Thyroid gland (tissue), 4 donors: ENCODE data around the gene DYRK4. TPM values are rescaled to one million over a fixed set of nuclear protein-coding genes. Genes with fewer than 3 reads are reported as not detected.

Experiments
- DNase-seq, 2 donors: peaks; one replicate each; pipeline ENCODE4 v3.0.0-alpha.2; 2019
- H3K27ac ChIP-seq, 3 donors: fragments of 200-600 bp; sonication (generic); 1 replicate in 2 of 3; 2 replicates in 1 of 3; pipeline ENCODE4 v1.5.1; 2016 to 2019; ENCODE audit warnings: mild to moderate bottlenecking in 1 of 3, moderate library complexity in 1 of 3
- H3K27me3 ChIP-seq: fragments of 200-600 bp; sonication (generic); one replicate; pipeline ENCODE4 v1.5.1; 2019
- H3K36me3 ChIP-seq, 2 donors: fragments of 200-600 bp; sonication (generic); one replicate each; pipeline ENCODE4 v1.5.1; 2016 to 2019
- H3K4me1 ChIP-seq, 2 donors: fragments of 200-600 bp; sonication (generic); one replicate each; pipeline ENCODE4 v1.5.1; 2017 to 2019
- H3K4me3 ChIP-seq, 3 donors: fragments of 200-600 bp; sonication (generic); replicated peaks in 1 of 3; 1 replicate in 2 of 3; 2 replicates in 1 of 3; pipeline ENCODE4 v1.5.1; 2016; ENCODE audit warnings: mild to moderate bottlenecking in 1 of 3
- H3K9me3 ChIP-seq: fragments of 200-600 bp; sonication (generic); one replicate; pipeline ENCODE4 v1.5.1; 2017
- POLR2A ChIP-seq, 2 donors: fragments of 450-650 bp; IDR thresholded peaks; one replicate each; pipeline ENCODE4 v1.6.1; 2017; ENCODE audit warnings: antibody characterized with exemption in 2 of 2, mild to moderate bottlenecking in 2 of 2, moderate library complexity in 1 of 2
- WGBS, 2 donors: methylation state at CpG; one replicate each; pipeline ENCODE4 v1.1.5; 2017; 5-methylcytosine and 5-hydroxymethylcytosine counted together
- intact Hi-C: fragments of 100-400 bp; cut with DNase I; formaldehyde crosslinking; loops from one replicate; pipeline ENCODE4 v1.15.1; 2023
- total RNA-seq, 4 donors: library from RNA; depleted of rRNA; stranded (reverse); fragments of >200 nt; gene quantifications; one replicate each; pipeline ENCODE4 v1.2.3, GENCODE V29; 2016
- TF ChIP-seq, protein P1 (sequence below), 6 experiments: fragments of 200-600 bp in 3 of 6; fragments of 450-650 bp in 3 of 6; sonication (generic) in 3 of 6; IDR thresholded peaks; one replicate each; pipeline ENCODE4 v1.5.1; 2016 to 2019; ENCODE audit warnings: antibody characterized with exemption in 6 of 6, mild to moderate bottlenecking in 2 of 6, inconsistent platforms in 1 of 6, moderate library complexity in 1 of 6

DYRK4 gene
- total RNA-seq, 4 donors from 2014 or later, result 23.5 to 46.5 (median 41.7) TPM

DNA sequence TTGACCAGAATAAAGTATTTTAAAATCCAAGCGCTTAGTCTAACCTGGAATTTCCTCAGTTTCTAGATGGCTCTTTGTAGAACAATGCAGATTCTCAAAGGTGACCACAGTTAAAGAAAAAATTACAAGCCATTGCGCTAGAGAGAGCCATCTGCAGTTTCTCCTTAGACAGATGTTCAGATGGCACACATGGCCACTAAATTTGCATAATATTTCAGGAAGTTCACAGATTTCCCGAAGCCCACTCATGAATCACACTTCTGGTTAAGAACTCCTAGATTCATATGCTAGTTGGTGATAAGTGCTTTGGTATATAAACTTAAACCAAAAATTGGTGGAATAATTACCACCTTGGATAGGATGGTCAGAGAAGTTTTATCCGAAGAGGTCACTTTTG, 86.1 kb downstream of the DYRK4 start:
- intact Hi-C loops, result no loop called here
- Histone ChIP-seq H3K4me1 (peaks cover 13 to 17% of the 10 kb centered on the region in 2 donors), H3K27me3 (no peaks in the 10 kb centered on the region), H3K27ac (peak overlapping the region in 2 of 3 donors; percentile 82 to 92), H3K4me3 (peak overlapping the region; percentile 13 to 63 (median 50)), H3K9me3 (no peaks in the 10 kb centered on the region), H3K36me3 (no peaks in the 10 kb centered on the region)
- DNase-seq, result no peak
- WGBS, 2 donors, result 31 to 39% methylated on average over 4 of the region's 4 CpGs
- TF ChIP-seq, protein P1, sequence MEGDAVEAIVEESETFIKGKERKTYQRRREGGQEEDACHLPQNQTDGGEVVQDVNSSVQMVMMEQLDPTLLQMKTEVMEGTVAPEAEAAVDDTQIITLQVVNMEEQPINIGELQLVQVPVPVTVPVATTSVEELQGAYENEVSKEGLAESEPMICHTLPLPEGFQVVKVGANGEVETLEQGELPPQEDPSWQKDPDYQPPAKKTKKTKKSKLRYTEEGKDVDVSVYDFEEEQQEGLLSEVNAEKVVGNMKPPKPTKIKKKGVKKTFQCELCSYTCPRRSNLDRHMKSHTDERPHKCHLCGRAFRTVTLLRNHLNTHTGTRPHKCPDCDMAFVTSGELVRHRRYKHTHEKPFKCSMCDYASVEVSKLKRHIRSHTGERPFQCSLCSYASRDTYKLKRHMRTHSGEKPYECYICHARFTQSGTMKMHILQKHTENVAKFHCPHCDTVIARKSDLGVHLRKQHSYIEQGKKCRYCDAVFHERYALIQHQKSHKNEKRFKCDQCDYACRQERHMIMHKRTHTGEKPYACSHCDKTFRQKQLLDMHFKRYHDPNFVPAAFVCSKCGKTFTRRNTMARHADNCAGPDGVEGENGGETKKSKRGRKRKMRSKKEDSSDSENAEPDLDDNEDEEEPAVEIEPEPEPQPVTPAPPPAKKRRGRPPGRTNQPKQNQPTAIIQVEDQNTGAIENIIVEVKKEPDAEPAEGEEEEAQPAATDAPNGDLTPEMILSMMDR (IDR thresholded peaks at IDR 0.05), result no peak
- TF ChIP-seq POLR2A (IDR thresholded peaks at IDR 0.05), result no peak

DNA sequence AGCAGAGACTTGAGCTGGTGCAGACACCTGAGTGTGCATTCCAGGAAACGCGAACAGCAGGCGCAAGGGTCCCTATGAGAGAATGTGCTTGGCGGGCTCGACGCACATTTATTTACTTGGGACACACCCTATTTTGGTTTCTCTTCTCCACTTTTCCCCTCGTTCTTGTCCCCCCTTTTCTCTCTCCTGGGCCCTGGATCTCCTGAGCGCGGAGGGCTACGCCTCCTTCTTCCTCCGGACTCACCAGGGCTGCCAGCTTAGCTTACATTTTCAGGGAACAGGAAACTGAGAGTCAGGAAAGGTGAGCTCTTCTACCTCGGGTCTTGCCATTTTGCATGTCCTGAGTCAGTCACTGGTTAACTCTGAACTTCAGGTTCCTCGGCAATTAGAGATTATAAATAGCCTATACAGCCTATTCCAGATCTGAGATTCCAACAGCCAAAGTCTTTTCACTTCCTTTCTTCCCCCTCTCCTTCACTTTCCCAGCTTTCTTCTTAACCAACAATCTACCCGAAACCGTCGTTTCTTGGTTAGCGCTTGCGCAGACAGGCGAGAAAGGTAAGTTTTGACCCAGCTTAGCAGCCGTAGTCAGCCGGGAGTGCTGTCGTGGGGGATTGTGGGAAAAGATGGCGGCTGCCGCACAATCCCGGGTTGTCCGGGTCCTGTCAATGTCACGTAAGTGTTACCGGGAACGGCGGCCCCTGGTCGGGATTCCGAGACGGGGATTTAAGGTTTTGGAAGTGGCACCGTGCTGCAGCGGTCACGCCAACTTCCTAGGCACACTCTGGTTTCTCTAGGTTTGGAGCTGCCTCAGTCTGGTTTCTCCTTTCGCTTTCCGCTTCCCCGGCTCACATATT, 86.7 kb downstream of the DYRK4 start, which contains the start of the genes AKAP3 and NDUFA9:
Gene AKAP3 (minus strand): TSS at position 551 of the 857 bp plus-strand sequence. CDS start 10,855 bp downstream, outside the sequence.
Gene NDUFA9 (plus strand): TSS at position 614 of the 857 bp plus-strand sequence. CDS start 13 bp downstream, at position 627.
- H3K4me1 ChIP-seq, result peaks cover 13 to 17% of the 10 kb centered on the region in 2 donors
- intact Hi-C loops, result no loop called here

DNA sequence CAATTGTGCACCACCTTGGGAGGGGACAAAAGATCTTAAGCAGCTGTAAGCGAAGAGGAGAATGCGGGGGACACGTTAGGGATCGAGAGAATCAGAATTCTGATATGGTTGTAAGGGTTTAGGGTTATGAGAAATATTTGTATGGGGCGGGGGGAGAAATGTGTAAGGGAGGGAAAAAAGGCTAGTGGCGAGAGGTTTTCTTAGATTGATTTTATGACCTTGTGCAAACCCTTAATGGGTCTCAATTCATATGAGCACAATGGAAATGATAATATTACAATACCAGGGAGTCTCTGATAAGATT, 87.3 kb downstream of the DYRK4 start:
- DNase-seq, result no peak
- peaks cover 0 to 2% of the 10 kb centered on the region in 2 donors for H3K36me3 ChIP-seq
- intact Hi-C loops, result no loop called here
- H3K4me3 ChIP-seq, result peak overlapping the region; percentile 13 to 63 (median 50)
- TF ChIP-seq, protein P1 (IDR thresholded peaks at IDR 0.05), result no peak
- TF ChIP-seq POLR2A (IDR thresholded peaks at IDR 0.05), result no peak
- 0% methylated on average over 6 of the region's 6 CpGs for WGBS, 2 donors
- no peaks in the 10 kb centered on the region for H3K27me3 ChIP-seq
- no peaks in the 10 kb centered on the region for H3K9me3 ChIP-seq
- peaks cover 13 to 17% of the 10 kb centered on the region in 2 donors for H3K4me1 ChIP-seq
- H3K27ac ChIP-seq, result peak overlapping the region; percentile 42 to 92 (median 82)

More for the DNA sequence above, 86.7 kb downstream of the DYRK4 start, which contains the start of the genes AKAP3 and NDUFA9:
- 0 to 1% methylated on average over 39 of the region's 39 CpGs for WGBS, 2 donors
- peak in 1 of 2 donors; percentile 64 for TF ChIP-seq POLR2A (IDR thresholded peaks at IDR 0.05)
- TF ChIP-seq, protein P1 (IDR thresholded peaks at IDR 0.05), result peak in 1 of 6 experiments; percentile 10
- no peaks in the 10 kb centered on the region for H3K36me3 ChIP-seq
- no peaks in the 10 kb centered on the region for H3K27me3 ChIP-seq
- peak within 1 kb of the TSS; percentile 13 to 63 (median 50) for H3K4me3 ChIP-seq
- peak within 1 kb of the TSS; percentile 42 to 92 (median 82) for H3K27ac ChIP-seq
- H3K9me3 ChIP-seq, result no peaks in the 10 kb centered on the region
- peak; percentile 81 to 83 for DNase-seq

DNA sequence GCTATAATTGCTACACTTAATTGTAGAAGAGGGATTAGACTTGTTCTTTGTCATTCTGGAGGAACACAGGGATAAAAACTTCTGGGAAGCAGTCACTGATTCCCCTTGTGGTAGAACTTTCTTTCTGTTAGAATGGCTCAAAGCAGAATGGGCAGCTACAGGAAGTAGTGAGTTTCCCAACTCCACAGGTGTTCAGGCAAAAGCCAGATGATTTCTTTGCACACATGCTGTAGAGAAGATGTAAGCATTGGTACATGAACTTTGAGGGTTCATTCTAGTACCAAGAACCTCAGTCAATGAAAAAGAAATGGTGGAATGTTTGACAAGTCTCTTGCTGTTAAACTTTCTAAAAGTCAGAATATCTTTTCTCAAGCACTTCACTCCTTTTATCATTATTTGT, 91.2 kb downstream of the DYRK4 start:
- no peak for DNase-seq
- Histone ChIP-seq H3K4me1 (peaks cover 11 to 13% of the 10 kb centered on the region in 2 donors), H3K4me3 (no peak overlapping the region), H3K27me3 (no peaks in the 10 kb centered on the region), H3K27ac (no peak overlapping the region), H3K36me3 (peaks cover 15 to 32% of the 10 kb centered on the region in 2 donors), H3K9me3 (no peaks in the 10 kb centered on the region)
- intact Hi-C loops, result no loop called here
- TF ChIP-seq, protein P1 (IDR thresholded peaks at IDR 0.05), result no peak
- no peak for TF ChIP-seq POLR2A (IDR thresholded peaks at IDR 0.05)

DNA sequence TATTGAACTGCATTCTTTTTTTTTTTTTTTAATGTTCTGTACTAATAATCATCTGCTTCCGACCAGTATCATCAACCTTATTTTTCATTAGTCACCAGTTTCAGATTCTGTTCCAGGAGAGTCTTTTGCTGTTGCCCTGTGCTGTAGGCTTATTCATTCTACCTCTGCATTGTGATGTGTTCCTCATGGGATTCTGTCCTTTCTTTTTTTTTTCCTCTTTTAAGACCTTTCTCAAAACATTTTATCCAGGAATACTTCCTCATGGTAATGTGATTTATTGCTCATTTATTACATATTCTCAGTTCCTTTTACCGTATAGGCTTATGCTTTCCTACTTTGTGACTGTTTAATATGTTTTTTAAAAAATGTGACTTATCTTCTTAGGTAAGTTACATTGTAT, 91.7 kb downstream of the DYRK4 start:
- no peaks in the 10 kb centered on the region for H3K9me3 ChIP-seq
- DNase-seq, result no peak
- peaks cover 11 to 13% of the 10 kb centered on the region in 2 donors for H3K4me1 ChIP-seq
- 84 to 86% methylated on average over 2 of the region's 2 CpGs for WGBS, 2 donors
- H3K27me3 ChIP-seq, result no peaks in the 10 kb centered on the region
- peaks cover 15 to 33% of the 10 kb centered on the region in 2 donors for H3K36me3 ChIP-seq
- TF ChIP-seq, protein P1 (IDR thresholded peaks at IDR 0.05), result no peak
- no peak for TF ChIP-seq POLR2A (IDR thresholded peaks at IDR 0.05)
- intact Hi-C loops, result no loop called here
- H3K4me3 ChIP-seq, result no peak overlapping the region
- H3K27ac ChIP-seq, result no peak overlapping the region
